Measurements from ENCODE around the gene HES1. TPM values are rescaled to one million over a fixed set of nuclear protein-coding genes. Genes with fewer than 3 reads are reported as not detected.

The HES1 gene
- total and polyA plus RNA-seq, 9 of the 15 experiments (the other 6 are each of a cell fraction or from before 2014, with no cell fraction given) = 3.4 to 37.0 (median 19.3) TPM

- Histone ChIP-seq H2AFZ (ENCODE audit: low read depth, low read length) (no peak overlapping the region), H3K36me3 (ENCODE audit: control insufficient read depth, insufficient read depth, low read length) (no peaks in the 10 kb centered on the region), H3K27ac (ENCODE audit: extremely low read depth, low read depth, low read length) (no peak overlapping the region), H3K4me3 (no peak overlapping the region), H3K27me3 (ENCODE audit: control insufficient read depth in 2 of 2, insufficient read depth in 2 of 2, low read length in 2 of 2) (no peaks in the 10 kb centered on the region), H3K79me2 (ENCODE audit: control insufficient read depth, insufficient read depth, low read length) (no peaks in the 10 kb centered on the region), H3K4me2 (ENCODE audit: insufficient read depth, low read length) (no peak overlapping the region), H3K9me3 (replicated peaks; ENCODE audit: control insufficient read depth, insufficient read depth, low read depth, low read length) (no peaks in the 10 kb centered on the region), H4K20me1 (replicated peaks; ENCODE audit: control insufficient read depth, insufficient read depth, low read length) (no peaks in the 10 kb centered on the region), H3K9ac (ENCODE audit: insufficient read depth in 1 of 2, low read depth in 2 of 2, low read length in 2 of 2) (no peak overlapping the region), H3K4me1 (replicated peaks in 1 of 2; ENCODE audit: control insufficient read depth in 2 of 2, insufficient read depth in 2 of 2, low read length in 2 of 2) (peaks cover 5 to 18% of the 10 kb centered on the region in 2 experiments), H3K9me1 (ENCODE audit: control insufficient read depth, insufficient read depth, low read length) (no peaks in the 10 kb centered on the region)
- no TSS peak for BruUV-seq (replicated peaks)
- ATAC-seq (0 out of 3 replicates have a peak, but pooled peaks have one; percentile 11), DNase-seq (ENCODE audit: extremely low read depth in 1 of 4, low spot score in 3 of 4) (no peak), FAIRE-seq (no peak)
- ChIA-PET POLR2A (interaction anchor here (0.6 to 2.0 kb wide), 5 partner anchors 8 to 1138 kb away, joined by 3 to 8 read pairs (median 4); no protein-coding TSS in a partner anchor), CTCF (ENCODE audit: low intra/inter-chr PET ratio) (no interaction called here)
- WGBS (ENCODE audit: insufficient coverage, low coverage, missing lambda C conversion rate) = 51% methylated on average over 7 of the region's 7 CpGs
- in situ Hi-C loops (cut with MboI) (loop anchor here (10.0 kb wide), 1 partner anchor 149 kb away; no protein-coding TSS in a partner anchor), intact Hi-C loops (cut with micrococcal nuclease) (loop anchor here (5.0 kb wide), 1 partner anchor 152 kb away; no protein-coding TSS in a partner anchor)
- TF ChIP-seq RFX1 (IDR thresholded peaks at IDR 0.05) = peak; percentile 86
- TF ChIP-seq C11orf30 (IDR thresholded peaks at IDR 0.05; ENCODE audit: low read depth) = 0 out of 2 replicates have a peak, but pooled peaks have one; percentile 7
- no peak for TF ChIP-seq SAFB2 (IDR thresholded peaks at IDR 0.05; ENCODE audit: borderline replicate concordance, low read depth, low read length, severe bottlenecking)
- no peak for TF ChIP-seq CEBPG (CRISPR knock-in tag; IDR thresholded peaks at IDR 0.05)
- 0 out of 4 replicates have a peak, but pooled peaks of 1 of the 2 experiments have one; percentile 9 for TF ChIP-seq CEBPG (tag; conservative IDR thresholded peaks at IDR 0.05 in 1 of 2, IDR thresholded peaks at IDR 0.05 in 1 of 2)
Observed at GRCh38 chr3:194165271-194166018, 29.5 kb downstream of the HES1 start.
